ENCODE measurements around the gene HSPA12A. TPM values are rescaled to one million over a fixed set of nuclear protein-coding genes. Genes with fewer than 3 reads are reported as not detected.

HSPA12A gene
- total and polyA plus RNA-seq, 9 of the 15 experiments (the other 6 are each of a cell fraction or from before 2014, with no cell fraction given) = 0.01 to 0.18 (median 0.04) TPM; not detected in 4

DNA sequence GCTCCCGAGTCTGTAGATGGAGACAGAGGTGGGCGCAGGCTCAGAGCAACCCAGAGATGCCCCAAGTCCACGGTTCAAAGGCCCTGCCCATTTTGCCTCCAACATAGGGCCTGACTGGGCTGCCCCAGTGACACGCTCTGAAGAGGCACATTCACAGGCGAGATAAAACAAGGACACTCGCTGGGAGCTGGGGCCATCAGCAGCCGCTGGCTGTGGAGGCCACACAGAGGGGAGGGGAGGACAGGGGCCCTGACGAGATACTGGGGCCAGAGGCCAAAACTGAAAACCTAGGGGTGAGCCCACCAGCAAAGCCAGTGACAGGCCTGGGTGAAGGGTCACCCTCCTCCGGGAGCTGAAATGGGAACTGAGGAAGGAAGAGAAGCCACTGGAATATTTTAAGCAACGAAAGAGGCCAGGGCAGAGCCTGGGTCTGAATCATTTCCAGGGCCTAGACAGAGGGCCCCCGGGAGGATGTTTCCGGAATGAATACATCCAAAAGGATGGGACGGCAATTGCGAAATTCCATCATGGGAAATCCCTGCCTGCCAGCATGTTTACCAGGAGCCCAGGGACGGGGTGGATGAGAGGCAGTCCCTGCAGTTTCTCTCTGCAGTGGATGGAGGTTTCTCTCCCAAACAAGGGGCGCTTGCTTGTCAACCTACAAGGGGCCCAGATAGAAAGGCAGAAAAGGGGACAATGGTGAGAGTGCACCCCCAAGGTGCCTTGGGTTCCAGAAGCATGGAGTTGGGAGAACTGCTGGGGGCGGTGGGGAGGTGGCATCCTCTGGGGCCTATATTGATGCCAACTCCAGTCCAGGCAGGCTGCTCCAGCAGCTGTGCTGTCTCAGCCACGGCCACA, 29.0 kb upstream of the HSPA12A start (continued):
- TF ChIP-seq, protein P1, sequence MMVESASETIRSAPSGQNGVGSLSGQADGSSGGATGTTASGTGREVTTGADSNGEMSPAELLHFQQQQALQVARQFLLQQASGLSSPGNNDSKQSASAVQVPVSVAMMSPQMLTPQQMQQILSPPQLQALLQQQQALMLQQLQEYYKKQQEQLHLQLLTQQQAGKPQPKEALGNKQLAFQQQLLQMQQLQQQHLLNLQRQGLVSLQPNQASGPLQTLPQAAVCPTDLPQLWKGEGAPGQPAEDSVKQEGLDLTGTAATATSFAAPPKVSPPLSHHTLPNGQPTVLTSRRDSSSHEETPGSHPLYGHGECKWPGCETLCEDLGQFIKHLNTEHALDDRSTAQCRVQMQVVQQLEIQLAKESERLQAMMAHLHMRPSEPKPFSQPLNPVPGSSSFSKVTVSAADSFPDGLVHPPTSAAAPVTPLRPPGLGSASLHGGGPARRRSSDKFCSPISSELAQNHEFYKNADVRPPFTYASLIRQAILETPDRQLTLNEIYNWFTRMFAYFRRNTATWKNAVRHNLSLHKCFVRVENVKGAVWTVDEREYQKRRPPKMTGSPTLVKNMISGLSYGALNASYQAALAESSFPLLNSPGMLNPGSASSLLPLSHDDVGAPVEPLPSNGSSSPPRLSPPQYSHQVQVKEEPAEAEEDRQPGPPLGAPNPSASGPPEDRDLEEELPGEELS (CRISPR knock-in tag; IDR thresholded peaks at IDR 0.05; ENCODE audit: borderline replicate concordance) = no peak
- TF ChIP-seq HMG20A (CRISPR knock-in tag; conservative IDR thresholded peaks at IDR 0.05) (no peak), ZNF551 (CRISPR knock-in tag; IDR thresholded peaks at IDR 0.05) (no peak), ESRRA (IDR thresholded peaks at IDR 0.05; ENCODE audit: borderline replicate concordance, low read depth) (no peak), FIP1L1 (IDR thresholded peaks at IDR 0.05; ENCODE audit: low read depth, low read length, poor library complexity, severe bottlenecking) (no peak)
- TF ChIP-seq, protein P2, sequence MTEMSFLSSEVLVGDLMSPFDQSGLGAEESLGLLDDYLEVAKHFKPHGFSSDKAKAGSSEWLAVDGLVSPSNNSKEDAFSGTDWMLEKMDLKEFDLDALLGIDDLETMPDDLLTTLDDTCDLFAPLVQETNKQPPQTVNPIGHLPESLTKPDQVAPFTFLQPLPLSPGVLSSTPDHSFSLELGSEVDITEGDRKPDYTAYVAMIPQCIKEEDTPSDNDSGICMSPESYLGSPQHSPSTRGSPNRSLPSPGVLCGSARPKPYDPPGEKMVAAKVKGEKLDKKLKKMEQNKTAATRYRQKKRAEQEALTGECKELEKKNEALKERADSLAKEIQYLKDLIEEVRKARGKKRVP (CRISPR knock-in tag; IDR thresholded peaks at IDR 0.05) = no peak

DNA sequence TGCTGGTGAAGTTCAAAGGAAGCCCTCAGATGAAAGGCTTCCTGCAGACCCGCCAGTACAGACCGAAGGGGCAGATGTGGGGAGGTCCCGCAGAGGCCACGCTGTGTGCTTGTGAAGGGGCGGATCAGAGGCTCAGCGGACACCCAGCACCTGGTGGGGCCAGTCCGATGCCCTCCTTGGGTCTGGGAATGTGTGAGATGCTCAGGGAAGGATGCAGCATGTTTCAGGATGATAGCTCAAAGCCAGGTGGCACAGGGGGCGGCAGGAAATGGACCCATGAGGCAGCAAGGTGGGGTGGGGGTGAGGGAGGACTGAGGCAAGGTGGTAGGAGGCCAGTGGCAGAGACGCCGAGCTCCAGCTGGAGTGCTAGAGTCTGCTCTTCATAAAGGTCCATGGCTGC, 27.9 kb upstream of the HSPA12A start:
- no TSS peak for BruUV-seq (replicated peaks)
- ATAC-seq = no peak
- H3K9me3 ChIP-seq (replicated peaks; ENCODE audit: control insufficient read depth, insufficient read depth, low read depth, low read length) = no peaks in the 10 kb centered on the region
- H3K9me1 ChIP-seq (ENCODE audit: control insufficient read depth, insufficient read depth, low read length) = no peaks in the 10 kb centered on the region
- ChIA-PET POLR2A (no interaction called here), CTCF (ENCODE audit: low intra/inter-chr PET ratio) (no interaction called here)
- intact Hi-C loops (cut with micrococcal nuclease) = no loop called here
- TF ChIP-seq ZNF12 (CRISPR knock-in tag; IDR thresholded peaks at IDR 0.05) (no peak), TSC22D4 (tag; IDR thresholded peaks at IDR 0.05) (no peak), ZFP30 (CRISPR knock-in tag; IDR thresholded peaks at IDR 0.05; ENCODE audit: borderline replicate concordance) (no peak)
- no peaks in the 10 kb centered on the region for H4K20me1 ChIP-seq (replicated peaks; ENCODE audit: control insufficient read depth, insufficient read depth, low read length)
- no peak for FAIRE-seq
- H3K27ac ChIP-seq (ENCODE audit: extremely low read depth, low read depth, low read length) = no peak overlapping the region
- 3% methylated on average over 5 of the region's 10 CpGs for WGBS (ENCODE audit: insufficient coverage, low coverage, missing lambda C conversion rate)
- DNase-seq (ENCODE audit: extremely low read depth in 1 of 4, low spot score in 3 of 4) = no peak
- no peak overlapping the region for H3K9ac ChIP-seq (ENCODE audit: insufficient read depth in 1 of 2, low read depth in 2 of 2, low read length in 2 of 2)
- H3K4me1 ChIP-seq (replicated peaks in 1 of 2; ENCODE audit: control insufficient read depth in 2 of 2, insufficient read depth in 2 of 2, low read length in 2 of 2) = no peaks in the 10 kb centered on the region; a peak in 1 of 5 replicates
- H3K36me3 ChIP-seq (ENCODE audit: control insufficient read depth, insufficient read depth, low read length) = no peaks in the 10 kb centered on the region
- H3K27me3 ChIP-seq (ENCODE audit: control insufficient read depth in 2 of 2, insufficient read depth in 2 of 2, low read length in 2 of 2) = peaks cover 0 to 30% of the 10 kb centered on the region in 2 experiments; a peak in 3 of 5 replicates
- no peak overlapping the region for H3K4me3 ChIP-seq
- H2AFZ ChIP-seq (ENCODE audit: low read depth, low read length) = no peak overlapping the region
- H3K79me2 ChIP-seq (ENCODE audit: control insufficient read depth, insufficient read depth, low read length) = no peaks in the 10 kb centered on the region
- no peak overlapping the region for H3K4me2 ChIP-seq (ENCODE audit: insufficient read depth, low read length)
- in situ Hi-C loops (cut with MboI) = no loop called here

Measured in K562 (cell line).